Neural progenitor cell (in vitro differentiated cells): ENCODE data around the gene S100A16.

Experiments used
- EZH2 ChIP-seq: fragments of 200-600 bp; sonication (generic); IDR thresholded peaks from 2 replicates; pipeline ENCODE4 v1.6.1; 2017; ENCODE audit warnings: antibody characterized with exemption, mild to moderate bottlenecking, moderate library complexity
- EZH2phosphoT487 ChIP-seq: fragments of 200-600 bp; sonication (generic); IDR thresholded peaks from 2 replicates; pipeline ENCODE4 v1.6.1; 2017; ENCODE audit warnings: antibody characterized with exemption
- TF ChIP-seq, protein P1 (sequence below): fragments of 200-600 bp; sonication (generic); IDR thresholded peaks from 2 replicates; pipeline ENCODE4 v1.5.1; 2017; ENCODE audit warnings: antibody characterized with exemption, mild to moderate bottlenecking

DNA sequence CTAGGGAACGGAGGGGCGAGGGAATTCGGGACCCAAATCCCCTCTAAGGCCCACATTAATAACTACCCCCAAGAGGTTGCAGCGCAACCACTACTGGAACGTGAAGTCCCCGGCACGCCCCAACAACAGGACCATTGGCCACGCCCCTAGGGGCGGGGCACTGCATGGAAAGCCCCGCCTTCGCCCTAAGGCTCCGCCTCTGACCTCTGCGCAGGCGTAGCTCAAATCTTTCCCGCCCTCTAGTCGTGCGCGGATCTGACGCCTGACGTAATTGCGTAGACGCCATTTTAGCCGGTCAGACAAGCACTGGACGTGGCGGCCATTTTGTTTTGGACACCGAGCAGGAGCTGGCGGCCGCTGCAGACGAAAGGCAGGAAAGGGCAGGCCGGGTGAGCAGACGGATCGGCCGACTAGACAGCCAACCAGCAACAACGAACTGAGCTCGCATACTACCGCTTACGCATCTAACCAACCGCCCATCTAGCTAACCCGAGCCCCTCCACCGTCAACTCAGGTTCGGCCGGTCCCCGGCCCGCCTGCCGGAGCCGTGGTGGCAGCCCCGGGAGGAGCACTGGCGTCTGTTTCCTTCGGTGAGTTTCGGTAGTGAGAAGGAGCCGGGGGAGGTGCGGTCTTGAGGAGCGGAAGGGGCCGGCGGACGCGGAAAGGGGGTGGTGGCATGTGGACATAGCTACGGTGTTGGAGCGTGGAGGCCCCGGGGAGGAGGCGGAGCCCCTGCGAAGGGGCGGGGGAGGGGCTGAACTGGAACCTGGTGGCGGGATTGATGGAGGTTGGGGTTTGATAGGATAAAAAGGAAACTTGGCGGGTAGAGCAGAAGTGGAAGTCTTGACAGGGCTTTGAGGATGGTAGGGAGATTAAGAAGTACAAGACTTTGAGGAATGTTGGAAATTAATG lies 21.1 kb upstream of the S100A16 start, which contains the start of gene CHTOP:
- TF ChIP-seq EZH2 = no peak
- TF ChIP-seq, protein P1, sequence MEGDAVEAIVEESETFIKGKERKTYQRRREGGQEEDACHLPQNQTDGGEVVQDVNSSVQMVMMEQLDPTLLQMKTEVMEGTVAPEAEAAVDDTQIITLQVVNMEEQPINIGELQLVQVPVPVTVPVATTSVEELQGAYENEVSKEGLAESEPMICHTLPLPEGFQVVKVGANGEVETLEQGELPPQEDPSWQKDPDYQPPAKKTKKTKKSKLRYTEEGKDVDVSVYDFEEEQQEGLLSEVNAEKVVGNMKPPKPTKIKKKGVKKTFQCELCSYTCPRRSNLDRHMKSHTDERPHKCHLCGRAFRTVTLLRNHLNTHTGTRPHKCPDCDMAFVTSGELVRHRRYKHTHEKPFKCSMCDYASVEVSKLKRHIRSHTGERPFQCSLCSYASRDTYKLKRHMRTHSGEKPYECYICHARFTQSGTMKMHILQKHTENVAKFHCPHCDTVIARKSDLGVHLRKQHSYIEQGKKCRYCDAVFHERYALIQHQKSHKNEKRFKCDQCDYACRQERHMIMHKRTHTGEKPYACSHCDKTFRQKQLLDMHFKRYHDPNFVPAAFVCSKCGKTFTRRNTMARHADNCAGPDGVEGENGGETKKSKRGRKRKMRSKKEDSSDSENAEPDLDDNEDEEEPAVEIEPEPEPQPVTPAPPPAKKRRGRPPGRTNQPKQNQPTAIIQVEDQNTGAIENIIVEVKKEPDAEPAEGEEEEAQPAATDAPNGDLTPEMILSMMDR = no peak
- no peak for TF ChIP-seq EZH2phosphoT487
